ENCODE results near the gene PLAC9. TPM values are rescaled to one million over a fixed set of nuclear protein-coding genes. Genes with fewer than 3 reads are reported as not detected.

The PLAC9 gene
- total RNA-seq, 1 experiment from 2014 or later = not detected

DNA sequence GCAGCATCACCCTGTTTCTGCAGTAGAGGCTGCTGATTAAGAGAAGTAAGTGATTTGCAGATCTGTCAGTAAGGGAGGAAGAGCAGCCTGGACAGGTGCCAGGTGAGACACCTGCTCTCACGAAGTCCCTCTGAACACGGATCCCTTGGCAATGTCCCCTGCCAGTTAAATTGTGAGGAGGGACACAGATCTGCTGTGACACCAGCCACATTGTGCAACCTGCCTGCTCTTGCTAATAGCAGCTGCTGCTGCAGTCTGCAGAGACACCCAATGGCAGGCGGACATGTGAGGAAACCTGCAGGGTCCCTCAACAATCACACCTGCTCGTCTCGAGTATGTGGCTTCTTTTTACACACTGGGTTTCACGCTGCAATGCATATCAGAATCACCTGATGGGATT, 40.9 kb downstream of the PLAC9 start:
- H3K36me3 Mint-ChIP-seq (ENCODE audit: insufficient read depth, unreplicated experiment) = peaks cover 82% of the 10 kb centered on the region
- intact Hi-C loops (cut with micrococcal nuclease; ENCODE audit: unreplicated experiment) = loop anchor here (5.0 kb wide), 1 partner anchor 34 kb away; the partner anchor contains the start of gene ANXA11
- H3K4me3 Mint-ChIP-seq (ENCODE audit: low read depth, unreplicated experiment) = no peak overlapping the region

GRCh38 chr10:80174641-80175395, 42.3 kb downstream of the PLAC9 start:
- H3K27ac Mint-ChIP-seq (ENCODE audit: unreplicated experiment) = peak overlapping the region; percentile 9
- peaks cover 82% of the 10 kb centered on the region for H3K36me3 Mint-ChIP-seq (ENCODE audit: insufficient read depth, unreplicated experiment)
- no peaks in the 10 kb centered on the region for H3K27me3 Mint-ChIP-seq (ENCODE audit: unreplicated experiment)
- H3K4me1 Mint-ChIP-seq (ENCODE audit: low read depth, unreplicated experiment) = peaks cover 86% of the 10 kb centered on the region
- H3K9me3 Mint-ChIP-seq (ENCODE audit: low read depth, unreplicated experiment) = no peaks in the 10 kb centered on the region
- no peak for TF ChIP-seq CTCF (IDR thresholded peaks at IDR 0.05; ENCODE audit: unreplicated experiment)
- no peak for DNase-seq
- intact Hi-C loops (cut with micrococcal nuclease; ENCODE audit: unreplicated experiment) = loop anchor here (5.0 kb wide), 1 partner anchor 32 kb away; the partner anchor contains the start of gene ANXA11
- H3K4me3 Mint-ChIP-seq (ENCODE audit: low read depth, unreplicated experiment) = no peak overlapping the region
- CTCF ChIA-PET = no interaction called here
- no TSS peak for BruUV-seq (replicated peaks)

More for the DNA sequence above, 40.9 kb downstream of the PLAC9 start:
- CTCF ChIA-PET = no interaction called here
- peaks cover 84% of the 10 kb centered on the region for H3K4me1 Mint-ChIP-seq (ENCODE audit: low read depth, unreplicated experiment)
- DNase-seq = no peak
- no peaks in the 10 kb centered on the region for H3K9me3 Mint-ChIP-seq (ENCODE audit: low read depth, unreplicated experiment)
- no TSS peak for BruUV-seq (replicated peaks)
- no peak for TF ChIP-seq CTCF (IDR thresholded peaks at IDR 0.05; ENCODE audit: unreplicated experiment)
- H3K27me3 Mint-ChIP-seq (ENCODE audit: unreplicated experiment) = no peaks in the 10 kb centered on the region
- H3K27ac Mint-ChIP-seq (ENCODE audit: unreplicated experiment) = peak overlapping the region; percentile 53

GRCh38 chr10:80176526-80176925, 44.0 kb downstream of the PLAC9 start:
- no peak overlapping the region for H3K4me3 Mint-ChIP-seq (ENCODE audit: low read depth, unreplicated experiment)
- TF ChIP-seq CTCF (IDR thresholded peaks at IDR 0.05; ENCODE audit: unreplicated experiment) = no peak
- CTCF ChIA-PET = interaction anchor here (1.7 kb wide), 1 partner anchor 19 kb away, joined by 9 read pairs; no protein-coding TSS in a partner anchor
- H3K9me3 Mint-ChIP-seq (ENCODE audit: low read depth, unreplicated experiment) = no peaks in the 10 kb centered on the region
- DNase-seq = no peak
- peaks cover 74% of the 10 kb centered on the region for H3K4me1 Mint-ChIP-seq (ENCODE audit: low read depth, unreplicated experiment)
- intact Hi-C loops (cut with micrococcal nuclease; ENCODE audit: unreplicated experiment) = no loop called here
- no TSS peak for BruUV-seq (replicated peaks)
- H3K27me3 Mint-ChIP-seq (ENCODE audit: unreplicated experiment) = no peaks in the 10 kb centered on the region
- H3K27ac Mint-ChIP-seq (ENCODE audit: unreplicated experiment) = peak overlapping the region; percentile 71
- H3K36me3 Mint-ChIP-seq (ENCODE audit: insufficient read depth, unreplicated experiment) = peaks cover 81% of the 10 kb centered on the region

DNA sequence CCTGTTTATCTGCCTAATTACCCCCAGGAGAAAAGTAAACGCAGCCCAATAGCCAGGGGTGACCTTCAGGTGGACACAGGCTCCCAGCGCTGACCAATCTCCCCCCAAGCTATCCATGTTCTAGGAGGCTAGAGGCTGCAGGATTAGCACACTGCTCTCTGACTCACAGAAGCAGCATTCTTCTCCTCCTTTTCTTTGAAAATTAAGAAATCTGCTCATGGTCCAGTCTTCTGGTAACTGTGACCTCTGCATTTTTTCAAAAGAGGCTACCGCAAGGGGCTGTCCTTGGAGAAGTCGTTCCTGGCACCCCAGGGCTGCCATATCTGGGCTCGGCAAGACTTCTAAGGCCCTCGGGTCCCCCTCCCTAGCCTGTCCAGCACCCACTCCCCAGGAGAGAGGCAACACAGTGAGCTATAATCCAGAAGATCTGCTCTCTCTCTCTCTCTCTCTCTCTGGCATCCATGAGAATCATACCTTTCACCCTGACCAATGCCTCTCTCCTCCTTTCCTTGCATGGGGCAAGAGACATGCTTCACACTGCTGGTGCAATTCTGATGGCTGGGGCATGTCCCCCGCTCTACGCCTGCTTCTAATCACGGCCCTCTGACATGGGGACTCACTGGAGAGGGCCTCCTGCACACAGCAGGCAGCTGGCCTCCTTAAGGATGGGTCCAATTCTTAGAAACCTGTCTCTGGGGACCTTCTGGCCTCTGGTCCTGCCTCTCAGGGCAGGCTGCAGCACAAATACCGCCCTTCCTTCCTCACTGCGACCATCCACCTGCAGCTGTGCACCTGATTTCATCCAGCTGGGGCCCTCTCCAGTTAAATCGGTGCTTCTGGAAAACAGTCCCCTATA, 45.5 kb downstream of the PLAC9 start:
- BruUV-seq (replicated peaks) = no TSS peak
- H3K27ac Mint-ChIP-seq (ENCODE audit: unreplicated experiment) = peak overlapping the region; percentile 71

More for the DNA sequence above, 45.5 kb downstream of the PLAC9 start:
- H3K36me3 Mint-ChIP-seq (ENCODE audit: insufficient read depth, unreplicated experiment) = peaks cover 82% of the 10 kb centered on the region
- intact Hi-C loops (cut with micrococcal nuclease; ENCODE audit: unreplicated experiment) = no loop called here
- H3K27me3 Mint-ChIP-seq (ENCODE audit: unreplicated experiment) = no peaks in the 10 kb centered on the region
- no peak overlapping the region for H3K4me3 Mint-ChIP-seq (ENCODE audit: low read depth, unreplicated experiment)
- H3K9me3 Mint-ChIP-seq (ENCODE audit: low read depth, unreplicated experiment) = no peaks in the 10 kb centered on the region
- DNase-seq = no peak
- no peak for TF ChIP-seq CTCF (IDR thresholded peaks at IDR 0.05; ENCODE audit: unreplicated experiment)
- H3K4me1 Mint-ChIP-seq (ENCODE audit: low read depth, unreplicated experiment) = peaks cover 74% of the 10 kb centered on the region
- CTCF ChIA-PET = interaction anchor here (0.6 to 1.2 kb wide), 2 partner anchors 13 to 885 kb away, joined by 3 to 4 read pairs; no protein-coding TSS in a partner anchor

All from Calu3 (cell line).